Measurements from ENCODE around the gene NGLY1.

GRCh38 chr3:25711090-25711489 is 72.2 kb downstream of the NGLY1 start:
- TF ChIP-seq POLR2A (IDR thresholded peaks at IDR 0.05; ENCODE audit: low read length) (no peak), GATA1 (IDR thresholded peaks at IDR 0.05; ENCODE audit: low read depth, low read length) (no peak)
